T-helper 2 cell (primary cell): Measurements from ENCODE around the gene ZNF90.
"Not testable (repeated sequence)": the region's sequence is repeated elsewhere in the genome, so short reads cannot be mapped to it uniquely, and the experiment has no call there.

Source experiments
- DNase-seq, 5 experiments: peaks; one replicate each; pipeline versions ENCODE4 v3.0.0 to v3.0.0-alpha.2; 2012 to 2022
- total RNA-seq, 2 donors: gene quantifications; one replicate each; lab custom pipeline; 2026; lab: John Stamatoyannopoulos, UW

The ZNF90 gene
- 0.62 to 2.3 reads per million in 2 donors for total RNA-seq

- peak; percentile 48 to 90 (median 76) for DNase-seq
Measured at GRCh38 chr19:20077791-20078463, at the start of gene ZNF90. Gene ZNF90 (plus strand): TSS chr19:20078000. CDS start chr19:20078133, 133 bp downstream.

- no peak for DNase-seq
Measured at GRCh38 chr19:20028611-20029010, 49.2 kb upstream of the ZNF90 start.

DNA sequence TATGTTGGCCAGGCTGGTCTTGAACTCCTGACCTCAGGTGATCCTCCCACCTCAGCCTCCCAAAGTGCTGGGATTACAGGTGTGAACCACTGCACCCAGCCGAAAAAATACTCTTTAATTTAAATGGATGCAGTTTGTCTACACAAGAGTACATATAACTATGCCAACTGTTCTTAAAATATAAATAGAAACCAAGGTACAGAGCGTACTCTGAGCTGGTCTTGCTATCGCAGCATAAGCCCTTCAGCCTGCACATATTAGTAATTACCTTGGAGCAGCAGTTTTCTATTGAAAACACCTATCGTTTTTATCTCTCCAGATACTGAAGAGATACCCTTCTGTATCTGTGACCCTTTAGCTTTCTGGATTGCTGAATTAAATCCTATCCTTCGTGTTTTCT lies 41.9 kb upstream of the ZNF90 start:
- DNase-seq, result no peak

DNA sequence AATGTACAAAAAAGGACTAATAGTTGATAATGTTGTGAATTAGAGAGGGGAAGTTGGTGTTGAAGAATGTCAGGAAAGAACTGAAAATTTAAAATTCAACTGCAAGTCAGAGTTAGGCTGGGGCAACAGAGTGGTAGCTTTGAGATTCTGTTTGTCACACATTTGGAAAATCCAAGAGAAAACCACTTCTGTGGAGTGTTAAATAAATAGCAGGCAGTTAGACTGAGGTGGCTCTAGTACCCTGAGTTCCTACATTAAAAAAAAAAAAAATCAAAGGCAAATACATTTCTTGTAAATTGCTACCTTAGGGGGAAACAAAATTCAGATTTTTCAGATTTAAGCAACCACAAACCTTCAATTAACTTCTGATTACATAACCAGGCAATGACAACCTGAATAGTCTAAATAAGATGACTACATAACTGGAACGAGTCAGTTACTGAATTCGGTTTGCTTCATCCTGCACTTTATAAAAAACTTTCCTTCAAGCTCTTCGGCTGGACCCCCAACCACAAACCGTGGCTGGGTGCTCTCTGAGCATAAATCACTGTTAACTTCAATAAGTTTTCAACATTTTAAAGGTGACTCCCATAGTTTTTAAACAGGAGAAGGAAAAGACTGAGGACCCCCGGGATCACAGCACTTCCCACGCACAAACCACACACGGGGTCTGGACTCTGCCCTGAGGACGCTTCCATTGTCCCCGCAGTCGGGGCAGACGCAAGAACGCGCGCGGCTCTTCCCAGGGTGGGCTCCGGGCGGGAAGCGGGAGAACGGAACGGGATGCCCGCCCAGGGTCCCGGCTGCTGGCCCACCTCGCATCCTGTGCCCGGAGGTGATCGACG lies 39.2 kb upstream of the ZNF90 start:
- peak in 1 of 5 experiments; percentile 12 for DNase-seq

DNA sequence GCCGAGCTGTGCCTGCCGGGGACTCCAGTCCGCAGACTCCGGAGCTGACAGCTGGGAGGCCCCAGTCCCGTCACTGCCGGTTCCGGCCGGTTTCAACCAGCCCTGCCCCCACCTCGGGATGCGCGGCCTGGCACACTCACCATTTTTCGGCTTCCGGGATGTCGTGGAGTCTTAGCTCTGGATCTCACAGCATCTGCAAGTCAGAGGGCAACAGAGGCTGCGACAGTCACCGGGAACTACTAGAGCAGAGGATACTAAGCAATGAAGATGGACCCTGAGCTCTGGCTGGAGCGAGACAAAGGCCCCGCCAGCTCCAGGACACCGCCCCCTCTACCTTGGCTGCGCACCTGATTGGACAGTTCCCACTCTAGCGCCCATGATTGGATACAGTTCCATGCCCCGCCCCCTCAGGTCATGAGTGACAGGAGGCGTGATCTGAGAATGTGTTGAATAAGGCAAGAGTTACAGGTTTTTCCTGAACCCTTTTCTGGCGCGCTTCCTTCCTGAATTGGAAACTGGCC lies 38.5 kb upstream of the ZNF90 start, which contains the start of gene ZNF682:
ZNF682 (minus strand) TSS at position 303 of the 521 bp plus-strand sequence; CDS start at position 143, 160 bp downstream.
- peak; percentile 77 to 94 (median 89) for DNase-seq

DNA sequence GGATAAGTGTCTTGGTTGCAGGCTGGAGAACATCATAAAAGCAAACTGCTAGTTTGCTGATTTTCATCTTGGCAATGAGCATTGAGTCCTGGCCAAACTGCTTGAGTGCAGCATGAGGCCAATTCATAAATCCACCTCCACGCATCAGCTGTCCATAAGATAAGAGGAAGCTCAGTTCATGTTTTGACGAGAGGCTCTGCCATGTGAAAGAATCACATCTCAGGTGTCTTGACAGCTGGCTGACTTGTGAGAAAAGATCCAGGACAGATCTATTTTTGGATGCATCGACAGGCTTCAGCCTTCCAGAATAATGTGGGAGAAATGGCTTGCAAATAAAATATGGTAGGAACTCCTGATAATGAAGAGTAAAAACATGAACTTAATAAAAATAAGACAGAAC lies 33.1 kb upstream of the ZNF90 start:
- DNase-seq, result no peak

DNA sequence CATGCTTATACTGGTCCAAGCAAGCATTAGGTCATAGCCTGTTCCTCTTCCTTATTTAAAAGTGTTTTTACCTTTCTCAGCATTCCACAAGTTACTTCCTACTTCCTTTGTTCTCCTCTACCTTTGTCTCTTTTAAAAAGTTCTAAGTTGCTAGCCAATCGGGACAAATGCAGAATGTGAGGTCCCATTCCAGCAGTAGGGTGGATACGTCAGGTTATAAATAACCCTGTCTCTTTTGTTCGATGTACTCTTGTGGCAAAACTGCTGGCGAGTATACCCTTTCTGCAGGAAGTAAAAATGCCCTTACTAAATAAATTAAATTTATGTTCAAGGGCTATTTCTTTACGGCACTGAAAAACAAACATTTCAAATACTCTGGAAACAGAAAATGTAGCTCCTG lies 32.1 kb upstream of the ZNF90 start:
- DNase-seq, result not testable (repeated sequence)

DNA sequence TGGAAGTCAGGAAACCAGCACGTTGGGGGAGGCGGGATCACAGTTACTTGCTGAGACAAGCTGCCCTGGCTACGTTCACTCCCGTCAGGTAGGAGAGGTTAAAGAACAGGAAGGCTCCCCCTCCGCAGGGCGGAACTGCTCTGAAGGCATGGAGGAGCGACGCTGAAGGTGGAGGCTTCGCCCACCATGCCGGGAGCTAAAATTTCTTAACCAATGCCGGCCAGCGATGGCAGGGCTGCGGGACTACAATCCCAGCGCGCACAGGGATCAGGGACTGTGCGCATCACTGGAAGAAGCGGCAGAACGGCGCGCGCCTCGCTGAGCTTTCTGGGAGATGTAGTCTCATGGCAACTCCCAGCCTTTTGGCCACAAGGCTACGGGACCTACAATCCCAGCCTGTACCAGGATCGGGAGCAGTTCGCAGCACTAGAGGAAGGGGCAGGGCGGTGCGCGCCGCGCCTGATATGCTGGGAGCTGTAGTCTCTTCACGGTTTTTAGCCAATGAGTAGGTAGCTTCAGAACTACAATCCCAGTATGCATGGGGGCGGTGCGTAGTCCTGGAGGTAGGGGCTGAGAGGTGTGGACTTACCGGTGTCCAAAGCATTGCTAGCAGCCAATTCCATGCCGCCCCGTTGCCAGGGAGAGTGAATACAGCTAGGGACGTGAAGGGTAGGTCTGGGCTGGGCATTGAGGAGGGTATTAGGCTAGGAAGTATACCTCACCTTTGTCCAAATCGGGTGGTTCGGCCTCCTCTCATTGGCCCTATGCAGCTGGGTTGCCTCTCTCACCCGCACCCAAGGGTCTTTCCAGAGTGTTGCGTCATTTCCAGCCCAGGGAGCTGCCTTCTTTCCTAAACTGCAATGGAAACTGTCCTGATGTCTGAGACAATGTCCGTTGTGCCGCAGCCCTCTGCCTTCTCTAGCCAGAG lies 25.7 kb upstream of the ZNF90 start:
- peak; percentile 10 to 66 (median 34) for DNase-seq

- not testable (repeated sequence) for DNase-seq
Measured at GRCh38 chr19:20058738-20059137, 19.1 kb upstream of the ZNF90 start.

DNA sequence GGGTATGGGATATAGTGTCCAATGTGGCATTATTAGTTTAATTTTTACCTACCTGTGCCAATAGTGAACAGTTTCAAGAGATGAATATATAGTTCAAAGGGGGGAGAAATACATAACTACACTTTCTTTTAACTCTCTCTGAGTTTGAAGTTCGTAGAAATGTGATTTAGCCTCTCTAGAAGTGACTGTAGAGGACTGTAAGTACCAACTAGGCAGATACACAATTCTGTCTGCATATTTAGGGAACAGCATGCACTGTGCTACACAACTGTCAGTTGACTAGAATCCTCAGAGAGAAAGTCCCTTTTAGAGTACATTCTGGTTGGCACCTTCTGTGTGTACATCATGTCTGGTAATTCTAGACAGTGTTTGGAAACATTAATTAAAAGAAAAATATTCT lies 17.5 kb upstream of the ZNF90 start:
- DNase-seq, result no peak

DNA sequence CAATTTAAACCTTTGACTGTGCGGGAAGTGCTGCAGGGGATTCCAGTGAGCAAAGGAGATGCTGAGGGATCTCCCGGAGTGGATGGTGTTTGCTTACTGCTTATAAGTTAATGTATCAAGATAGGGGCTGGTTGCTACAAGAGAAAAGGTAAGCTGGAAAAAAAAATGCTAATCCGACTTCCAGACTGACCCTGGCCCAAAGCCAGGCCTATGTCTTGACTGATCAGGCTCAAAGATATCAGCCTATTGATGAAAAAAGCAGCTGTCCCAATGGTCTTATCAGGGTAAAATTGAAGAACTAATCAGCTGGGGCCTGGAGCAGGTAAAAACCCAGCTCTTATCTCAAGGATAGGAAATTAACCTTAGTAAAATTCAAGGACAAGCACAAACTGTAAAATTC lies 10.9 kb upstream of the ZNF90 start:
- DNase-seq, result no peak

- DNase-seq, result no peak
Measured at GRCh38 chr19:20067943-20068342, 9.9 kb upstream of the ZNF90 start.

DNA sequence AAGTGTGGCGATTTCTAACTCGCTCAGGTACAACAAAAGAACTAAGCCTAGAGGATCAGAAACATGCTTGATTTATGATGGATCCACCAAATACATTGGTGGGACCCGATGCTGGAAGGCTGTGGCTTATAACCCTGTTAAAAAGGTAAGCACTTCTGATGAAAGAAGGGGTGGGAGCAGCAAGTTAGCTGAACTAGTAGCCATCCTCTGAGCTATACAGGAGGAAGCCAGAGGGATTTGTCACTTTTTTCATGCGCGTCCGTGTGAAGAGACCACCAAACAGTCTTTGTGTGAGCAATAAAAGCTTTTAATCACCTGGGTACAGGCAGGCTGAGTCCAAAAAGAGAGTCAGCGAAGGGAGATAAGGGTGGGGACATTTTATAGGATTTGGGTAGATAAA lies 9.2 kb upstream of the ZNF90 start:
- DNase-seq, result not testable (repeated sequence)

DNA sequence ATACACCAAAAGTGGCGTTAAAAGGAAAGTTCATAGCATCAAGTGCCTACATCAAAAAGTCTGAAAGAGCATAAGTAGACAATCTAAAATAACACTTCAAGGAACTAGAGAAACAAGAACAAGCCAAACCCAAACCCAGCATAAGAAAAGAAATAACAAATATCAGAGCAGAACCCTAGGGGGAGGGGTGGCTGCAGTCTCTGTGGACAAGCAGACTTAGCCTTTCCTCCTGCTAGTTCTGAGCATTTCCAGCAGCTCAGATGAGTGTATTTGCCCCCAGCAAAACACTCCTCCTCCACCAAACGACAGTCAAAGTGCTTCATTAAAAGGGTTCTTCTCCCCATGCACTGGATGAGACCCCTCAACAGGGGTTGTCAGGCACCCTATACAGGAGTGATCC lies 7.1 kb upstream of the ZNF90 start:
- no peak for DNase-seq

- no peak for DNase-seq
Measured at GRCh38 chr19:20072936-20073335, 4.9 kb upstream of the ZNF90 start.

DNA sequence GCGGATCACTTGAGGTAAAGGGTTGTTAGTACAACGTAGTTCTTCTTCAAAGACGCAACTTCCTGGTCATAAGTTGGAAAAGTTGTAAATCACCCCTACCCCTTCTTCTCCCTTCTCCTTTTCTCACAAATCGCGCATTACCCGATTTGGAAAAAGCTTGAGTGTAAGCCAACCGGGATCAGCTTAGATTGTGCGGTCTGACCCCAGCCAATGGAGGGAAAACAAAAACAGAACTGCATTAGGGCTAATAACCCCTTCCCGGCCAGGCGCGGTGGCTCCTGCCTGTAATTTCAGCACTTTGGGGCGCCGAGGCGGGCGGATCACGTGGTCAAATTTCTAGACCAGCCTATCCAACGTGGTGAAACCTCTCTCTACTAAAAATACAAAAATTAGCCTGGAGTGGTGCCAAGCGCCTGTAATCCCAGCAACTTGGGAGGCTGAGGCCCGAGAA lies 806 bp downstream of the ZNF90 start:
- DNase-seq, result peak in 1 of 5 experiments; percentile 10

GRCh38 chr19:20079476-20079875 lies 1.7 kb downstream of the ZNF90 start:
- no peak for DNase-seq

DNA sequence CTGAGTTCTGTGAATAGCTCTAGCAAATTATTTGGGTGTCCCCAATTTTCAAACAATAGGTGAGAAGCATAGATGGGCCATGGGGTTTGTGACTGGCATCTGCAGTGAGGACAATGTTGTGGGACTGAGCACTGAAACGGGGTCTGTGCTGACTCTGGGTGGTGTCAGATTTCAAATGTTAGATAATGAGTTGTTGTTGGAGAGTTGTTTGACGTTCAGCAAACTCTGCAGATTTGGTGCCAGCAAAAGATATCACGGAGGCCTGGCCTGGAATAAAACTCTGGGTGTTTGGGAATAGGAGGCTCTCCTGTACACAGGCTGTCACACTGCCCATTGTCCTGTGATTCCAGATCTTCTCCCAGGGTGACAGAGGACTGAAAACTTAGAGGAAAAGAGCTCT lies 2.9 kb downstream of the ZNF90 start:
- no peak for DNase-seq

GRCh38 chr19:20082232-20082833 lies 4.5 kb downstream of the ZNF90 start:
- DNase-seq, result not testable (repeated sequence)

DNA sequence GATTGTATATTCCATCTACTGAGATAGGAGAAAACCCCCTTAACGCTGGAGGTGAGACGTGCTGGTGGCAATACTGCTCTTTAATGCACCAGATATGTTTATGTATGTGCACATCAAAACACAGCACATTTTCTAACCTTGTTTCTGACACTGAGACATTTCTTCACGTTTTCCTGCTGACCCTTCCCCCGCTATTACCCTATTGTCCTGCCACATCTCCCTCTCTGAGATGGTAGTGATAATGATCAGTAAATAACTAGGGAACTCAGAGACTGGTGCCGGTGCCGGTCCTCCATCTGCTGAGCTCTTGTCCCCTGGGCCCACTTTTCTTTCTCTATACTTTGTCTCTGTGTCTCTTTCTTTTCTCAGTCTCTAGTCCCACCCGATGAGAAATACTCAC lies 5.1 kb downstream of the ZNF90 start:
- not testable (repeated sequence) for DNase-seq

DNA sequence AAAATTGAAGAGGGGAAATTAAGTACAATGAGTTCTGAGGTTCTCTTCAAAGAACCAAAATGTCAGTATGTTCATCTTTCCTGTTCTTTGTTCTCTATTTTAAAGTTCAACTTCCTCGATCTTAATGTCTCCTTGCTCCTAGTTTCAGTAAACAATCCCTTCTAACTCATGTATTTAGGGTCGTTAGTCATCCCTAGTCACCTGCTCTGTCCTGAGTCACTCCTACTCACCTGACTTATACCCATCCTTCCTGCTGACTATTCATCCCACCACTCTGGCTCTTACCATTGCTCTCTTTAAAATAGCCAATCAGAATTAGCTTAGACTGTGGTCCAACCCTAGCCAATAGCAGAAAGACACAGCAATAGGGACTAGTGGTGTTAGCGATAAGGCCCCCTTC lies 24.3 kb downstream of the ZNF90 start:
- no peak for DNase-seq
